Neuronal stem cell (in vitro differentiated cells): Measurements from ENCODE around the gene NEURL1B.

ENCODE experiments used
- DNase-seq: peaks from one replicate; pipeline ENCODE4 v3.0.0-alpha.2; 2013; ENCODE audit warnings: low spot score
- H2AFZ ChIP-seq: one replicate; pipeline ENCODE4 v1.6.1; 2013; ENCODE audit warnings: mild to moderate bottlenecking, low read length, inconsistent platforms
- H2AK5ac ChIP-seq: 2 replicates; pipeline ENCODE4 v1.6.1; 2013; ENCODE audit warnings: low read depth, mild to moderate bottlenecking, inconsistent platforms, low read length, moderate library complexity, mixed read lengths
- H2BK120ac ChIP-seq: 2 replicates; pipeline ENCODE4 v1.6.1; 2013; ENCODE audit warnings: low read depth, mild to moderate bottlenecking, inconsistent platforms, low read length, moderate library complexity, mixed read lengths
- H2BK12ac ChIP-seq: one replicate; pipeline ENCODE4 v1.6.1; 2013; ENCODE audit warnings: low read length, inconsistent platforms
- H2BK15ac ChIP-seq: 2 replicates; pipeline ENCODE4 v1.6.1; 2013; ENCODE audit warnings: mild to moderate bottlenecking, low read length, inconsistent platforms, mixed read lengths
- H2BK5ac ChIP-seq: one replicate; pipeline ENCODE4 v1.6.1; 2013; ENCODE audit warnings: inconsistent platforms, mild to moderate bottlenecking, low read length, moderate library complexity
- H3K14ac ChIP-seq: one replicate; pipeline ENCODE4 v1.6.1; 2013; ENCODE audit warnings: low read length, inconsistent platforms
- H3K18ac ChIP-seq: 2 replicates; pipeline ENCODE4 v1.6.1; 2013; ENCODE audit warnings: low read length, inconsistent platforms
- H3K23ac ChIP-seq: 2 replicates; pipeline ENCODE4 v1.6.1; 2013; ENCODE audit warnings: low read depth, mild to moderate bottlenecking, mixed read lengths, low read length, inconsistent platforms; ENCODE audit not compliant: poor library complexity
- H3K27ac ChIP-seq: replicated peaks from 3 replicates; pipeline ENCODE4 v1.5.1; 2013; ENCODE audit warnings: low read length, inconsistent platforms
- H3K27me3 ChIP-seq, 3 experiments: 2 replicates each; pipeline ENCODE4 v1.6.1; 2013; ENCODE audit warnings: low read length in 3 of 3, mild to moderate bottlenecking in 2 of 3, inconsistent platforms in 1 of 3, low read depth in 1 of 3, mixed read lengths in 1 of 3, moderate library complexity in 1 of 3; ENCODE audit not compliant: control insufficient read depth in 3 of 3, insufficient read depth in 3 of 3
- H3K36me3 ChIP-seq, 2 donors: replicated peaks in 1 of 2; 2 replicates each; pipeline ENCODE4 v1.6.1; 2013; ENCODE audit warnings: low read length in 2 of 2; ENCODE audit not compliant: control insufficient read depth in 2 of 2, insufficient read depth in 2 of 2
- H3K4ac ChIP-seq: 2 replicates; pipeline ENCODE4 v1.6.1; 2013; ENCODE audit warnings: inconsistent platforms, mild to moderate bottlenecking, low read length, moderate library complexity
- H3K4me1 ChIP-seq, 2 donors: 1 replicate in 1 of 2; 2 replicates in 1 of 2; pipeline ENCODE4 v1.6.1; 2013; ENCODE audit warnings: low read length in 2 of 2, low read depth in 1 of 2; ENCODE audit not compliant: control insufficient read depth in 2 of 2, insufficient read depth in 1 of 2
- H3K4me2 ChIP-seq: one replicate; pipeline ENCODE4 v1.6.1; 2013; ENCODE audit warnings: mild to moderate bottlenecking, low read length, inconsistent platforms; ENCODE audit not compliant: insufficient read depth, poor library complexity, severe bottlenecking
- H3K4me3 ChIP-seq, 2 donors: 2 replicates each; pipeline ENCODE4 v1.5.1; 2013; ENCODE audit warnings: low read length in 2 of 2, mild to moderate bottlenecking in 2 of 2, inconsistent platforms in 1 of 2, moderate library complexity in 1 of 2
- H3K79me1 ChIP-seq: one replicate; pipeline ENCODE4 v1.6.1; 2013; ENCODE audit warnings: low read depth, mild to moderate bottlenecking, inconsistent platforms, low read length, moderate library complexity
- H3K9ac ChIP-seq: one replicate; pipeline ENCODE4 v1.6.1; 2013; ENCODE audit warnings: mild to moderate bottlenecking, low read depth, low read length, inconsistent platforms; ENCODE audit not compliant: poor library complexity
- H3K9me3 ChIP-seq, 2 donors: replicated peaks in 1 of 2; 2 replicates each; pipeline versions ENCODE3 to v1.6.1; 2013; ENCODE audit warnings: low read length in 2 of 2, mild to moderate bottlenecking in 2 of 2, inconsistent platforms in 1 of 2, low read depth in 1 of 2, mixed read lengths in 1 of 2, moderate library complexity in 1 of 2; ENCODE audit not compliant: control insufficient read depth in 2 of 2, insufficient read depth in 1 of 2
- H4K8ac ChIP-seq: one replicate; pipeline ENCODE4 v1.6.1; 2013; ENCODE audit warnings: low read depth, mild to moderate bottlenecking, inconsistent platforms, low read length, moderate library complexity
- H4K91ac ChIP-seq: one replicate; pipeline ENCODE4 v1.6.1; 2013; ENCODE audit warnings: low read length, low read depth, mild to moderate bottlenecking, inconsistent platforms; ENCODE audit not compliant: poor library complexity
- WGBS, 2 donors: extraction: QIAGEN DNeasy Blood & Tissue Kit; methylation state at CpG; one replicate each; pipeline ENCODE4 v1.1.7; 2013; ENCODE audit warnings: missing lambda C conversion rate in 2 of 2, mixed read lengths in 1 of 2; ENCODE audit not compliant: insufficient read length in 2 of 2, insufficient replicate concordance in 1 of 2; ENCODE audit errors: extremely low coverage in 2 of 2; 5-methylcytosine and 5-hydroxymethylcytosine counted together

NEURL1B gene

GRCh38 chr5:172700365-172701290 is 59.6 kb downstream of the NEURL1B start:
- H4K8ac ChIP-seq: peak overlapping the region; percentile 44
- peak overlapping the region; percentile 69 for H3K4me2 ChIP-seq
- H3K4me3 ChIP-seq: peak overlapping the region; percentile 42 to 72
- peak overlapping the region; percentile 97 for H2AFZ ChIP-seq
- H3K36me3 ChIP-seq: no peaks in the 10 kb centered on the region
- H3K14ac ChIP-seq: no peak overlapping the region
- H4K91ac ChIP-seq: no peak overlapping the region
- no CpG with 5 or more reads among the region's 22 CpGs for WGBS, 2 donors
- H3K23ac ChIP-seq: peak overlapping the region; percentile 61
- no peaks in the 10 kb centered on the region for H3K79me1 ChIP-seq
- H2BK5ac ChIP-seq: no peak overlapping the region
- DNase-seq: no peak
- H3K9ac ChIP-seq: peak overlapping the region; percentile 18
- H2BK12ac ChIP-seq: no peak overlapping the region
- no peak overlapping the region for H3K27ac ChIP-seq
- no peak overlapping the region for H3K4ac ChIP-seq
- H3K27me3 ChIP-seq: peaks cover 0 to 50% (median 12%) of the 10 kb centered on the region in 3 experiments
- H2BK120ac ChIP-seq: no peak overlapping the region
- no peak overlapping the region for H2AK5ac ChIP-seq
- H3K4me1 ChIP-seq: peaks cover 13 to 16% of the 10 kb centered on the region in 2 donors
- no peak overlapping the region for H2BK15ac ChIP-seq
- H3K18ac ChIP-seq: peak overlapping the region; percentile 68
- H3K9me3 ChIP-seq: no peaks in the 10 kb centered on the region

- H2BK15ac ChIP-seq: no peak overlapping the region
- no peak overlapping the region for H4K8ac ChIP-seq
- peaks cover 0 to 50% (median 12%) of the 10 kb centered on the region in 3 experiments for H3K27me3 ChIP-seq
- no peak overlapping the region for H3K27ac ChIP-seq
- no peaks in the 10 kb centered on the region for H3K9me3 ChIP-seq
- no peaks in the 10 kb centered on the region for H3K36me3 ChIP-seq
- H2AK5ac ChIP-seq: no peak overlapping the region
- H3K4me1 ChIP-seq: peaks cover 13 to 16% of the 10 kb centered on the region in 2 donors
- no peaks in the 10 kb centered on the region for H3K79me1 ChIP-seq
- no peak for DNase-seq
- no peak overlapping the region for H3K18ac ChIP-seq
- H3K4ac ChIP-seq: no peak overlapping the region
- no peak overlapping the region for H3K23ac ChIP-seq
- no peak overlapping the region for H2BK120ac ChIP-seq
- no peak overlapping the region for H4K91ac ChIP-seq
- H3K4me3 ChIP-seq: no peak overlapping the region
- H3K14ac ChIP-seq: no peak overlapping the region
- H3K4me2 ChIP-seq: no peak overlapping the region
- H2BK5ac ChIP-seq: no peak overlapping the region
- H3K9ac ChIP-seq: no peak overlapping the region
- H2BK12ac ChIP-seq: no peak overlapping the region
- WGBS, 2 donors: no CpG with 5 or more reads among the region's 5 CpGs
- H2AFZ ChIP-seq: no peak overlapping the region
Observed at GRCh38 chr5:172701291-172701656, 60.2 kb downstream of the NEURL1B start.

- H3K23ac ChIP-seq: no peak overlapping the region
- no peak overlapping the region for H3K27ac ChIP-seq
- no CpG with 5 or more reads among the region's 7 CpGs for WGBS, 2 donors
- H3K36me3 ChIP-seq: no peaks in the 10 kb centered on the region
- no peak for DNase-seq
- no peak overlapping the region for H3K4me3 ChIP-seq
- no peak overlapping the region for H2BK15ac ChIP-seq
- no peak overlapping the region for H2BK12ac ChIP-seq
- H3K14ac ChIP-seq: no peak overlapping the region
- H3K27me3 ChIP-seq: peaks cover 0 to 57% (median 15%) of the 10 kb centered on the region in 3 experiments
- no peak overlapping the region for H3K4ac ChIP-seq
- no peak overlapping the region for H4K8ac ChIP-seq
- H2BK120ac ChIP-seq: no peak overlapping the region
- no peak overlapping the region for H3K18ac ChIP-seq
- H3K9ac ChIP-seq: no peak overlapping the region
- H4K91ac ChIP-seq: no peak overlapping the region
- H3K9me3 ChIP-seq: no peaks in the 10 kb centered on the region
- no peak overlapping the region for H2BK5ac ChIP-seq
- H3K4me2 ChIP-seq: no peak overlapping the region
- peaks cover 7 to 15% of the 10 kb centered on the region in 2 donors for H3K4me1 ChIP-seq
- peaks cover 3% of the 10 kb centered on the region for H3K79me1 ChIP-seq
- H2AFZ ChIP-seq: no peak overlapping the region
- H2AK5ac ChIP-seq: no peak overlapping the region
Observed at GRCh38 chr5:172703952-172704351, 62.9 kb downstream of the NEURL1B start.

- H3K14ac ChIP-seq: no peak overlapping the region
- no peak overlapping the region for H3K9ac ChIP-seq
- peaks cover 4 to 10% of the 10 kb centered on the region in 2 donors for H3K4me1 ChIP-seq
- no peak overlapping the region for H3K18ac ChIP-seq
- no peak overlapping the region for H3K4me2 ChIP-seq
- H2AFZ ChIP-seq: no peak overlapping the region
- H3K4ac ChIP-seq: no peak overlapping the region
- no peak overlapping the region for H4K91ac ChIP-seq
- no peak overlapping the region for H2BK120ac ChIP-seq
- no peak overlapping the region for H2BK5ac ChIP-seq
- H2AK5ac ChIP-seq: no peak overlapping the region
- no peak overlapping the region for H2BK15ac ChIP-seq
- no peaks in the 10 kb centered on the region for H3K9me3 ChIP-seq
- no peak for DNase-seq
- H3K36me3 ChIP-seq: no peaks in the 10 kb centered on the region
- H3K23ac ChIP-seq: no peak overlapping the region
- no peak overlapping the region for H4K8ac ChIP-seq
- no peak overlapping the region for H3K4me3 ChIP-seq
- peaks cover 0 to 45% (median 13%) of the 10 kb centered on the region in 3 experiments for H3K27me3 ChIP-seq
- H3K27ac ChIP-seq: no peak overlapping the region
- H2BK12ac ChIP-seq: no peak overlapping the region
- peaks cover 3% of the 10 kb centered on the region for H3K79me1 ChIP-seq
Observed at GRCh38 chr5:172705576-172706084, 64.6 kb downstream of the NEURL1B start.
